HG03571 (cell line): ENCODE results near the gene ARSB.

ENCODE experiments used
- ATAC-seq: cut with Tn5 transposase; IDR thresholded peaks from one replicate; pipeline ENCODE4 v1.9.1; 2021; ENCODE audit not compliant: unreplicated experiment

ARSB gene

DNA sequence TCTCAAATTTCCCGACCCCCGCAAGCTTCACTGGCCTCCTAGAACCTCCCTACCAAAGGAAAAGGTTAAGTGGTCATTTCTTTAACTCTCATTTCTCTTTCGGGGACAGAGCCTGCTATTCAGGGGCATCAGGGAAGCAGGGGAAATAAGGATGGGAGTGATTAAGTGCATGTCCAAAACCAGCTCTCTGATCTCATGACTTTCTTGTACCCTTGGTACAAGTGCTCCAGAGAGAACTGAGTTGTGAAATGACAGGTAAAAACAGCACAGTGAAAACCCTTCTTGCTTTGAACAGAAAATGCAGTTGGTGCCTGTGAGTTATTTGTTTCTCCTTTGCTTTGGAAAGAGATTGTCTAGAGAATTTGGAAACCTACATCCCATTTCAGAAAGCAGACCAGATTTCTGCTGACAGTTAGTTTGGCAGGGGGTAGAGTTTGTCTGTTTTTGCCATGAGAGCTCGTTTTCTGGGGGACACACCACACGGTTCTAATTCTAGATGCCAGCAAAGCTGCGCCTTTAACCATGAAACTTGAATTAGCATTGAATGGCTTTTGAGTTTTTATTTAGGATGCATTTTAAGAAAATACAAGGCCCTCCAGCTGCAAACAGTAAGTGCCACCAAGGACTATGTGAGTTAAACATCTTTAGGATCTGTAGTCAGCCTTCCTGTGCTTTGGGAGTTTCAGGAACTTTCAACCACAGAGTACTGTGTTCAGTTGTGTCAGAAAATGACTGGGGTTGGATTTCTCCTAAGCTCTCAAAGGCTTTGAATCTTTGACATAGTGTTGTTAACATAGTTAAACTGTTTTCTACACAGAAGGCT is 174.8 kb downstream of the ARSB start:
- ATAC-seq, result no peak

DNA sequence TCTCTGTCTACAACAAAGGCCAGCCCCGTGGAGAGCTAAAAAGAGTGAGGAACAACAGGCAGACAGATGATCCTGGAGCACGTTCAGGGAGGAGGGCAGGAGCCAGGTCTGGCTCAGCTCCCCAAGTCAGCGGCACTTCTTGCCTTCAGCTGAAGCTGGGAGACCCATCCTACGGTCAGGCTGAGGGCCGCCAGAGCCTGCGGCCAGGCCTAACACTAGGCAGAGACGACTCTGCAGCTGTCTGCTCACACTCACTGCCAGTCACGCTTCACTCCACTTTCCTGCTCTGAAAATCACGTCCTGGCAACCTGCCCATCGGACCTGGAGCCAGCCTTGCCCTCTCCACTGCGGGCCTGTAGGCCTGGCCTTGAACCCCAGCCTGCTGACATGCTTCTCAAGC is 175.7 kb downstream of the ARSB start:
- ATAC-seq, result no peak

DNA sequence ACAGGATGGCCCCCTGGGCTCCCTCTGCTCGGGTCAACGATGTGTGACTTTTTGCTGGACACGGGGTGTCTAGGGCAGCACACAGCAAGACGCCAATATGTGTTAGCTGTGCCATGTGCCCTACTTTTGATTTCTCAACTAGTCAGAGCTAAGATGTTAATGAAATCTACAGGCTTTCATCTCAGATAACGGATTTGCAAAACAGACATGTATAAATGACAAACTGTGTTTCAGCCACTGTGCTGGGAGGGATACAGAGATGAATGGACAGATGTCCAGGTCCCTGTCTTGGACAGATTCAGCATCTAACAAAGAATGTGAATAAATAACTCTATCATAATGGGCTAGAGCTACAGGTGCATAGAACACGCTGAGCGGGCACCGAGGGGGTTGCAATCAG is 176.3 kb downstream of the ARSB start:
- ATAC-seq, result no peak

DNA sequence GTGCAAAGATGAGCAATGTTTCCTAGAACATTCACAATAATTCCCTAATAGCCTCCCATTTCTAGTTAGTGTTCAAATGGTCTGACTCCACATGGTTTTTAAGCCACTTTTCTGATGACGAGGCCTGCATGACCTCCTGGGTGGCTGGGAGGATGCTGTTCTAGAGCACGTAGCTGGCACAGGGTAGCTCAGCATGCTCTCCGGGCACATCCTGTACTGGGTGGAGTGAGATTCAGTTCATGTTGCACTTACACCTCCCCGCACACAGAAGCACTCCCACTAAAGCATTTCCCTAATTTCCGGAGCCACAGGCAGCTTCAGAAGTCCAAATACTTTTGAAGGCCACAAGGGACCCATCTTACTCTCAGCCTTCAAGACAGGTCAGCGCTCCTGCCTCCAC is 176.7 kb downstream of the ARSB start:
- ATAC-seq, result no peak

DNA sequence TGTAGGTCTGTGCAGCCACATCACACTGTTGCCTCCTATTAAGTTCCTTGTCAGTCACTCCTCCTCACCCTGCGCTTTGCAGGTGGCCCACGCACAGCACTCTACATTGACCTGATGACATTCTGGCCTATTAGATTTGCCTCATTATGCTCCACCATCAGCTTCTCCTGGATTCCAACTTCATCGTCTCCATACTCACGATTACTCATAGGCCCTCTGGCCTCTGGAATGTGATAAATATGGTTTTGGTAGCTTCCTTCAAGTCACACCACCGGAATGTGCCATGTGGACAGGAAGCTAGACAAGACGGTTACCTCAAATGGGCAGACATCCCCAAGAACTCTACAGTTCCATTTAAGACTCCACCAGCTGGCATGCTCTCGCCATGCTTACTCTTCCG is 178.6 kb downstream of the ARSB start:
- no peak for ATAC-seq

DNA sequence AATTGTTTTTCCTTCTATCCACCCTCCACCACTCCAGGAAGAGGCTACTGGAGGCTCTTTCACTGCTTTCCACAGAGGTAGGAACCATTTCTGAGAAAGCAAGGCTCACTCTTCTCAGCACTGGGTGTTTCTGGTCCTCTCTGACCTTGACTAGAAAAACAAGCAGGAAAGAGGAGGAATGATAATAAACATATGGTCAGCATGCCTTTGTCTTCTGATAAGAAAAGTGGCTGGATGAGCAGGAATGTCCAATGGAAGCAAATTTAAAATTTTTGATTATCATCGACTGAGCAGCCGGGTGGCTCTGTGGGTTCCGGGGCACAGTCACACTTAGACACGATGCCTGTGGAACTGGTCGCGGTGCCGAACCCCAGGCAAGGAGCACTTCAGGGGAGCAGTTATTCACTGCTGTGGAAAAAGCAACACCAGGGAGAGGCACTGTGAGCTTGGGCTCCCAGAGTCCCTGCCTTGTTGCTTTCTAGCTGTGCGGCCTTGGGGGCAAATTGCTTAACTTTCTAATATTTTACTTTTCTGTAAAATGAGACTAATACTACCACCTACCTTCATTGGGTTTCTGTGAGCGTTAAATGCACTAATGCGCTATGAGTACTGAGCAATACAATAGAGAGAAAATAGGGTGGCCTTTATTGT is 179.5 kb downstream of the ARSB start:
- ATAC-seq, result no peak

DNA sequence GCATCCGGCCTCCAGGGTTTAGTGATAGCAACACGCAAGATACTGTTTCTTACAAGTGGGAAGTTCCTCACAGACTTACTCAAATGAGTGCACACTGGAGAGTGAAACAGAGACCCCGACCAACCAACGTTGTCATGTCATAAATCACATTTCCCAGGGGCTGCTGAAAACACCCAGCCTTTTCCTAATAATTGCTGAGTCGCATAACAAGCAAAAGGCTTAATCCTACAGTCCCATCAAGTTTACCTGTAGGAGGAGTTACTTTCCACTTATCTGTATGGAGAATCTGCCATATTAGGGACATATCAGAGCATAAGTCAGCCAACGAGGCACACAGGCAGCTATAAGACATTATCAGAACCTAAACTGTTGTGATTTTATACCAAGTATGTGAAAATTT is 180.1 kb downstream of the ARSB start:
- no peak for ATAC-seq

DNA sequence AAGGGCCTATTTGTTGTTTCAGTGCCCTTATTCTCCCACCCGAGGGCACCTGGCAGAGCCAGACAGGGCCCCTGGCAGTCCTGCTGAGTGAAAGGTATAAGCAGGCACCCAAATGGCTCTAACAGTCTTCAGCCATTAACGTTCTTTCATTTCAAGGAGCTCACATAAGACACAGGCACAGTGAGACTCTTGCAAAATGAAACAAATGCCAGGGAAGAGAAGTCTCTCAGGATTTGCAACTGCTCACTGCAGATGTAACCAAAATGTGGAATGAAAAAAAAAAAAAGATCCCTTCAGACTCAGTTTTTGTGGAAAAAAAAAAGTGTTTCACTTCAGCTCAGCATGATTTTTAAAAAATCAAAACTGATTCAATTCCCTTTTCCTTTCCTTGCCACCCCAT is 181.2 kb downstream of the ARSB start:
- no peak for ATAC-seq

DNA sequence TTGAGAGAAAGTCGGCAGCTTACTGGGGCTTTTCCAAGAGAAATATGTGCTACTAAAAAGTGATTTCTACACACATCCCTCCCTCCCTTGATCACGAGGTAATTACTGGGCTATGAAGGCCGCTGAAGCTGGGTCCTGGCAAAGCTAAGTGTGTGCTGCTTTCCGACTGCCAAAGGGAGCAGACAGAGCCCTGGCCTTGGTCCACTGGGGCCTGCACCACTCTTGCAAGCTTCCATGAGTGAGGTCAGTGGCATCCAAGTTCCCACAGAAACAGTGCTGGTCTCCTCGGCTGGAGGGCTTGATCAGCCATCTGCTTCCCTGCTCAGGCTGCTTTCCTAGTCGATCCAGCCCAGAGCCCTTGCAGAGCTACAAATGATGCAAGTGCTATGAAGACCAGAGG is 181.8 kb downstream of the ARSB start:
- no peak for ATAC-seq

DNA sequence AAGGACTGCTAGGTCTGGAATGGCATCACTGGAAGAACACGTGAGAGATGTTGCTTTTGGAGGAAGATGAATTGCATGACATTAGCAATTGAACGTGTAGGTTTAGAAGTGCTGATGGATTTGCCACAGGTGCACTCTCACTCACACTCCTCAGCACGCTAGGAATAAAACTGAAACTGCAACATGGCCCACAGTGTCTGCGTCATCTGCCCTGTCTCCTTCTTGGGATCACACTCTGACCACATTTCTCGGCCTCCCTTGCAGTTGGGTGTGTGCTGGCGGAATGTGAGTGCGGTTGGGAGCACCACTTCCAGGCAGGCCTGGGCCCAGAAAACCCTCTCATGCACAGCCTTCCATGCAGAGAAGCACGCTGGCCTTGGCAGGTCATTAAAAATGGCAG is 183.7 kb downstream of the ARSB start:
- ATAC-seq, result no peak

DNA sequence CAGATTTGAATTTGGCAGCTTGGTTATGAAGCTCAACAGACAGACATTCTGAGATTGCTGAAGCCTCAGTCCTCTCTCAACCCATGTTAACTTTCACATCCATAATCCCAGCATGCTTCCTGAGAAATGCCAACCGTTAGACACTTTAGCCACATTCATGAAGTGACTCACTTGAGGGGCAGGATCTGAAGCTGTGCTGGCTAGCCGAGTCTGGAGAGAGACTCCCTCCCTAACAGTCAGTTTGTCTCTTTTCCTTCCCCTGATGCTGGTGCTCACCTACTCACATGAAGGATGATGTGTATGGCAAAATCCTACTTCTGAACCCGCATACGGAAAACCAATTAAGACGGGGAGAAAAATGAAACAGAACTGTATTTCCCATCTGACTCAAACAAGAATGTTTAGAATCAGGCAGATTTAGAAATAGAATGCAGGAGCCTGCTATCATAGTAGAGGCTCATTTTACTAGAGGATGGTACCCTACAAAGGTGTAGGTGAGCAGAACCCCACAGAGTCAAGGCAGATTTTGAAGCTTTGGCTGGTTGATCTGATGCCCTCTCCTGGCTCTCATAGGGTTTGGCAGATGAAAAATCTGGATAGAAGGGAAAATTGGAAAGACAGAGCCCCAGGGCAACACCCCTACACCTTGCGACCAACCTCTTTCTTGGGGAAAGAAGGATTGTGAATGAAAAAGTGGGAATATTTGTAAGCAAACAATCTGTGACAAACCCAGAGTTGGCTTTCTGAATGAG is 185.7 kb downstream of the ARSB start:
- no peak for ATAC-seq

DNA sequence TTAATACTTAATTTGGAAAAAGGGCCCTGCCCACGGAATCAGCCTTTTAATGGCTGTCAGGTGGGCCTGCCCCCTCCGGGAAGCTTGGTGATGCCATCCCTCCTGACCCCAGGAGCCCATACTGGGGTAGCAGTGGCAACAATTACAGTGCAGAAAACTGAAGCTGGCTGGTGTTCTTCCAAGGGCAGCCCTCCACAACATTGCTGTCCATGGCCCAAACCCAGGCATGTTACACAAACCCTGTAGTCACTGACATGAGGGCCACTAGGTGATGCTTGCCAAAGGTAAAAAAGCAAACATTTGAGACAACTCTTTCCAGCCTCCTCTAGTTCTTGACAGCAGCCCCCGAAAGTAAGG is 186.5 kb downstream of the ARSB start:
- no peak for ATAC-seq

DNA sequence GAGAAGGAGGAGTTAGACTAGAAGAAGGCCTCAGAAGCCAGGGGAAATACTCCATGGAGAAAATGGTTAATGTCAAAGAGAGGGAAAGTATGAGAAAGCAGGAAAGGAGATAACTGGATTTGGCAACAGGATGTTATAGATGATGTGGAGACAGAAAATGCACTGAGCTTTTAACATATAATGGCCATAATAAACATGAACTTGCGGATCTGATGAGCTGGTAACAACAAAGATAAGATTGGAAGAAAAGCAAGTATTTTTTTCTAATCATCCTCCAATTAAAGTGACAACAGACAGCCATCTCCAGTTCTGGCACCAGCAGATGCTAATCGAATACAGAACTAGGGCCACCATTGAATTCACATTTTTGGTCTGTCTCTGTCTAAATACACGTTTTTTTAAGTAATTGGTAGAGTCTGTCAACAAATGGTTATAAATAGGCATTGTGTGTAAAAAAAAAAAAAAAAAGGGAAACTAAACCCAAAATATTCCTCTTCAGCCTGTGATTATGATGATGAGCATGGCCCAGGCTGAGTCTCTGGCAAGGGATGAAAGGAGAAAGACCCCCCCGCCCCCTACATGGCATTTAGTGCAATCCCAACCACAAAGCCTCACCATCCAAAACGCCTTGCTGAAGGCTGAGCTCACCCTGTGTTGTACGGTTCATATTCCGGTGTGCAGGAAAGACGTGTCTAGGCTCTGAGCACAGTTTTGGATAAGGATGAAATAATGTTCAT is 187.0 kb downstream of the ARSB start:
- no peak for ATAC-seq

DNA sequence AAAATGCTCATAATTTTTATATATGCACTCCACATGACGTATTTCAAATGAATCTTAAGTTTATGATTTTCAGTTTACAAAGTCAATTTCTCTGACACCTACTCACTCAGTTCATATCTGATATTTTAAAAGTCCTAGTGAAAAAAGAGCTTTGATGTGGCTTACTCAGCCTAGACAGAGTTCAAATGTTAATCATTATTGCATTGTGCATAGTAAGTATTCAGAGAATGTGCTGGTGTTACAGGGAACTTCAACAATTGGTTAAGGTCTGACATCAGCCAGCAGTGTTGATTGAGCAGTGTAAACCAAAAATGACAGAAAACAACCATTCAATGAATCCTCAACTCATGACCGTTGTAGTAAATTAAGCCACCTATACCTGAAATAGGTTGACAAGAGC is 189.4 kb downstream of the ARSB start:
- ATAC-seq, result no peak

DNA sequence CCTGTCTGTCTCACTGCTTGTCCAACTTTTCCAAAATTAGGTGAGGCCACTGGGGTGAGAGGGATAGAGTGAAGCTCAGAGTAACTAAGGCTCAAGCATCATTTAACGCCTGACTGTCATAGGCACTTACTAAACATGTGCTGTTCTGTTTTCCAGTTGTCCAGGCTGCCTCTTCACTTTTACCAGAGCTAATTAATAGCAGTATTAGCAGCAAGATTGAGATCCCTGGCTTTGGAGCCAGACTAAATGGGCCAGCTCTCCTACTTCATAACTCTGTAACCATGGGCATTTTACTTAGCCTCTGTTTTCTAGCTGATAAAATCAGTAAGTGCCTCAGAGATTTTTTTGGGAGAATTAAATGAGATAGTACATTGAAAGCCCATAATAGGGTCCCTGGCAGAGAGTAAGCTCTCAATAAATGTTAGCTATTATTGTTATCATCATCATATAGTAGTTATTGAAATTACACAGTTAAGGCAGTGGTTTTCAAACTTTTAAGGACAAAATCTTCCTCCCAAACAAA is 190.4 kb downstream of the ARSB start:
- no peak for ATAC-seq

DNA sequence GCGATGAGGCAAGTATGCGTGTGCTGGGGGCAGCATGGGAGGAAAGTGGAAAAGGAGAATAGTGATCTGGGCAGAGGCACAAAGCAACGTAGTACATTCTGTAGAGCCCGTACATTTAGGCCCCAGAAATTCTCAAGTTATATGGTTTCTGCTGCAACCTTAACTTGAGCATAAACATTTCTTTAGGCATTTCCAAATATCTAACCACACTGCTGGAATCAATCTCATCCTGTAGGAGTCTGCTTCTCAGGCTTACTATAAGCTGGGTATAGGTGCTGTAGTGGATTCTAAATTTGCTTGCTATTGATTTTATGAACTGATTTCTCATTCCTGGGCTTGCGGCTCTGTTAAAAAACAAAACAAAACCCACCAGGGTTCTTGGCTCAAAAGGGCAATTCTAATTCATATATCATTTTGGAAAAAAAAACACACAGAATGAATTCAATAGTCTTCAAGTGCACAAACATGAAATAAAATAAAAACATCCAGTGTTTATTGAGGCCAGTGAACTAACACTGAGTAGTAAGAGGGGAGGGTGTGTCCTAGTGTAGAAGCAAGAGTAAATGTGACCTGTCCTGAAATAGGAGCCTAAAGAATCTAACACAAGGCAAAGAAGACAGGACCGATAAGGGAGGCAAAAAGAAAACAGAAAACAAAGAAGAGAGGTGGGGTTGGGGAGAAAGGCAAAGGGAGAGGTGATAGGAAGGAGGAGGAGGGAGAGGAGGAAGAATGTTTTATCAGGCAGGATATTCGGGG is 191.0 kb downstream of the ARSB start:
- ATAC-seq, result no peak

DNA sequence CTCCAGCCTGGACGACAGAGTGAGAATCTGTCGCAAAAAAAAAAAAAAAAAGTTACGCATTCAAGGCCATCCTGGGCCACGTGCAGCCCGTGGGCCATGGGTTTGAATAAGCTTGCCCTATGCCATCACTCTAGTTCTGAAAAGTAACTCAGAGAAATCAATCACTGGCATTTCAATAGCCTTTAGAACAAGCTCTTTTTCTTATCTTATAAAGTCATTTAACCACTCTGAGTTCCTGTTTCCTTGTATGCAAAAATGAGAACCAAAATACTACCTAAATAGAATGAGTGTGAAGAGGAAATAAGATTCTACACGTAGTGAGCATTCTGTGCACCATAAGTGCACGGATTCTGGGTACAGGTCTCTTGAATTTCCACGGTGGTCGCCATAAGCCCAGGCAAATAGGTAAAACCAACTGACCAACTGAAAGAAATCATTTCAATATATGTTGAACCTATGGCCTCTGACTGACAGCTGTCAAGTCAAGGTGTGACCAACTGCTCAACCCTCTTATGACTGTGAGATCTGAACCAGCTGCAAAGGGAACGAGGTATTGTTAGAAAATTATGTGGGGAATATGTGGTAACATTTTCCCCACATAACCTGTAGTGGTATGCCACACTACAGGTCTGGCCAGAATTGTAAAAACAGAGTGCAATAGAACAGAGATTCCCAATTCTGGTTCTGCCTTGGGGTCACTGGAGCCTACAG is 192.6 kb downstream of the ARSB start:
- ATAC-seq, result no peak

DNA sequence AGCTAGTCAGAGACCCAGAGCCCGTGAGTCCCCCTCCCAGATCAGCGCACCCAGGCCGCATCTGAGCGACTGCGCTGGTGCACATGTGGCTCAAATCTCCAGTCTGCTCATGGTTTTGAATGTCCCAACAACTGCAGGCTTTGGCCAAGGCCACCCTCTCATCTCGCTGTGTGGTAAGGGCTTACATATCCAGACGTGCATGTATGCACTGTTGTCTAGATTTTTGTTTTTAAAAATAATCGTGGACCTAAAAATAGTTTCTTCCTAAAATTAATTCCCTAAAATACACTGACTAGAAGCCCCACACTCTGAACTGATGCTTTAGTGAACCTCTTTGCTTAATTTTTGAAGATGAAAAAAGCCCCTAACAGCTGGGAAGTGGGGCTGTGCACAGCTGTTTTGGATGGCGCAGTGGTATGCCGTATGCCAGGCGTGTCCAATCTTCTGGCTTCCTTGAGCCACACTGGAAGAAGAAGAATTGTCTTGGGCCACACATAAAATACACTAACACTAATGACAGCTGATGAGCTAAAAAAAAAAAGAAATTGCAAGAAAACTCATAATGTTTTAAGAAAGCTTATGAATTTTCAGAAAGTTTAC is 193.5 kb downstream of the ARSB start:
- ATAC-seq, result no peak

DNA sequence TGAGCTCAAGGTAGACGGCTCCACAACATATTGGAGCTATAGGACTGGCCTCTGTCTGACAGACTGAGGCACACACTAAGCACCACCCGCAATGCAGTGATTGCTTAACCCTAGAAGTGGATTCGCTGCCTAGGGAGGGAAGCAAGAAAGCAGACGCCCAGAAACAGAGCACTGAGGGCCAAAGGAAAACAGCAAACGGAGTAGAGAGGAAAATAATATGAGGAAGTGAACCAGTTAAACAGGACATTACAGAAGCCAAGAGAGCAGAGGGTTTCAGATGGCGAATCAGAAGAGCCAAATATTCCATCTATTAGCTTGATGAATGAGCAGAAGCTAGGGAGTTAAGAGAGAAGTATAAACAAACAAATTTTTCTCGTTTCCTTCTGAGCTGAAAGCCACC is 197.3 kb downstream of the ARSB start:
- ATAC-seq, result no peak

DNA sequence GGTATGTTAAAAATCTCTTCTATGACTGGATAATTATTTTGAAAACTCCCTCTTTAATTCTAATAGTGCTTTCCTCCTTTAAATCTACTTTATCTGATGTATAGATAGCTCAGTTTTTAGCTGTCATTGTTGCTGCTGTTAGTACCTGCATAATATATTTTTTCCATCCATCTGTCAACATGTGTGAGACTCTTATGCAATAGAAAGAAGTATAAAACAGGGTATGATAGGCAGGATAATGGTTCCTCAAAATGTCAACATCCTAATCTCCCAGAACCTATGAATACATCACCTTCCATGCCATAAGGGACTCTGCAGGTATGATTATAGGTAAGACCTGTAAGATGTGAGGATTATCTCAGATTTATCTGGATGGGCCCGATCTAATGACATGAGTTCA is 199.7 kb downstream of the ARSB start:
- no peak for ATAC-seq
